Sigmoid colon (tissue), 7 donors: ENCODE measurements around the gene ROBO4. TPM values are rescaled to one million over a fixed set of nuclear protein-coding genes. Genes with fewer than 3 reads are reported as not detected.

Experiments
- DNase-seq: peaks from one replicate; pipeline ENCODE4 v3.0.0-alpha.2; 2019
- H3K27ac ChIP-seq, 4 donors: fragments of 200-600 bp; sonication (generic); one replicate each; pipeline ENCODE4 v1.5.1; 2016 to 2019; ENCODE audit warnings: mild to moderate bottlenecking in 1 of 4
- H3K27me3 ChIP-seq, 3 donors: fragments of 200-600 bp; sonication (generic); one replicate each; pipeline ENCODE4 v1.5.1; 2019; ENCODE audit warnings: mild to moderate bottlenecking in 1 of 3
- H3K36me3 ChIP-seq, 4 donors: fragments of 200-600 bp; sonication (generic); one replicate each; pipeline ENCODE4 v1.5.1; 2016 to 2019
- H3K4me1 ChIP-seq, 4 donors: fragments of 200-600 bp; sonication (generic); one replicate each; pipeline ENCODE4 v1.5.1; 2017 to 2019
- H3K4me3 ChIP-seq, 4 donors: fragments of 200-600 bp; sonication (generic); one replicate each; pipeline ENCODE4 v1.5.1; 2017 to 2019; ENCODE audit warnings: mild to moderate bottlenecking in 2 of 4, moderate library complexity in 1 of 4
- H3K9me3 ChIP-seq, 4 donors: fragments of 200-600 bp in 3 of 4; sonication (generic) in 3 of 4; one replicate each; pipeline versions ENCODE4 v1.5.1 to v1.6.1; 2013 to 2019
- EP300 ChIP-seq, 4 donors: sonication (generic); formaldehyde crosslinking; IDR thresholded peaks; one replicate each; pipeline ENCODE4 v1.6.1; 2017; ENCODE audit warnings: antibody characterized with exemption in 4 of 4
- POLR2A ChIP-seq, 2 donors: fragments of 450-650 bp; IDR thresholded peaks; one replicate each; pipeline ENCODE4 v1.6.1; 2016; ENCODE audit warnings: antibody characterized with exemption in 2 of 2, mild to moderate bottlenecking in 2 of 2, moderate library complexity in 2 of 2
- POLR2AphosphoS5 ChIP-seq, 4 donors: sonication (generic); formaldehyde crosslinking; IDR thresholded peaks; one replicate each; pipeline ENCODE4 v1.6.1; 2017; ENCODE audit warnings: antibody characterized with exemption in 4 of 4
- WGBS, 2 donors: extraction: QIAGEN DNeasy Blood & Tissue Kit; methylation state at CpG; one replicate each; pipeline ENCODE4 v1.1.7; 2013; 5-methylcytosine and 5-hydroxymethylcytosine counted together
- intact Hi-C: fragments of 100-400 bp; cut with DNase I; formaldehyde crosslinking; loops from one replicate; pipeline ENCODE4 v1.15.1; 2023
- polyA plus RNA-seq, 3 donors: library from polyadenylated mRNA; stranded (reverse); fragments of 200-250 nt; gene quantifications; one replicate each; pipeline ENCODE4 v1.2.3, GENCODE V29; 2013
- total RNA-seq, 4 donors: library from RNA; depleted of rRNA; stranded (reverse); fragments of >200 nt; gene quantifications; one replicate each; pipeline ENCODE4 v1.1.0, GENCODE V29; 2016
- TF ChIP-seq, protein P1 (sequence below), 4 experiments: fragments of 450-650 bp in 3 of 4; fragments of 200-600 bp in 1 of 4; IDR thresholded peaks; one replicate each; pipeline ENCODE4 v1.5.1; 2016 to 2019; ENCODE audit warnings: antibody characterized with exemption in 4 of 4, mild to moderate bottlenecking in 3 of 4, moderate library complexity in 2 of 4
- donor health status: healthy with polysubstance abuse.
- donor health status: Bipolar disorder and iron deficiency.
- donor health status: healthy.

Gene ROBO4
- total and polyA plus RNA-seq, 7 donors: 0.46 to 13.8 (median 8.1) TPM

DNA sequence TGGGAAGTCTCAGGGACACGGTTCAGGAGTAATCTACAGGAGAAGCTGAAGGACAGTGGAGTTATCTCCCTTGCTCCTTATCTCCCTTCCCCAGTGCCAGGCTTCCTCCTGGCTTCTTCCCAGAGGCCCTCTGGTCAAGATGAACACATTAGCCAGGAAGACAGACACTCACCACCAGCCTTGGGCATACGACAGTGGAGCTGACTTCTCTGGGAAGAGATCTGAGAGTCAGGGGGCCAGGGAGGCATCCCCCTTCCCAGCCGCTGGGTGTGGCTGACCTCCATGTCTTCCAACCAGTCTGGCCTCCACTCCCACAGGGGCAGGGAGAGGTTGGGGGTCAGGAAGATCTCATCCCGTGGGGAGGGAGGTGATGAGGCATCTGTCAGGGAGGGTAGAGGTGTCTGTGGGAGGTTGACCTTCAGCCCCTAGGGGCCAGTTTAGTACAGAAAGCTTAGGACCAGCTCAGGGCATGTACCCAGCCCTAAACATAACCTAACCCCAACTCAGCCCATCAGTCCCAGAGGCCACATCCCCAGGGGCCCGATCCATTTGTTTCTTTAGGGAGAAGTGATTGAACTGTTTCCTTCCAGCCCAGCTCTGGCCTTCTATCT lies 12.7 kb downstream of the ROBO4 start:
- WGBS, 2 donors: 80 to 89% methylated on average over 5 of the region's 5 CpGs
- H3K27ac ChIP-seq: no peak overlapping the region
- peaks cover 0 to 27% (median 9%) of the 10 kb centered on the region in 3 donors for H3K27me3 ChIP-seq
- TF ChIP-seq POLR2AphosphoS5 (IDR thresholded peaks at IDR 0.05) (no peak), EP300 (IDR thresholded peaks at IDR 0.05) (no peak), POLR2A (IDR thresholded peaks at IDR 0.05) (no peak)
- TF ChIP-seq, protein P1, sequence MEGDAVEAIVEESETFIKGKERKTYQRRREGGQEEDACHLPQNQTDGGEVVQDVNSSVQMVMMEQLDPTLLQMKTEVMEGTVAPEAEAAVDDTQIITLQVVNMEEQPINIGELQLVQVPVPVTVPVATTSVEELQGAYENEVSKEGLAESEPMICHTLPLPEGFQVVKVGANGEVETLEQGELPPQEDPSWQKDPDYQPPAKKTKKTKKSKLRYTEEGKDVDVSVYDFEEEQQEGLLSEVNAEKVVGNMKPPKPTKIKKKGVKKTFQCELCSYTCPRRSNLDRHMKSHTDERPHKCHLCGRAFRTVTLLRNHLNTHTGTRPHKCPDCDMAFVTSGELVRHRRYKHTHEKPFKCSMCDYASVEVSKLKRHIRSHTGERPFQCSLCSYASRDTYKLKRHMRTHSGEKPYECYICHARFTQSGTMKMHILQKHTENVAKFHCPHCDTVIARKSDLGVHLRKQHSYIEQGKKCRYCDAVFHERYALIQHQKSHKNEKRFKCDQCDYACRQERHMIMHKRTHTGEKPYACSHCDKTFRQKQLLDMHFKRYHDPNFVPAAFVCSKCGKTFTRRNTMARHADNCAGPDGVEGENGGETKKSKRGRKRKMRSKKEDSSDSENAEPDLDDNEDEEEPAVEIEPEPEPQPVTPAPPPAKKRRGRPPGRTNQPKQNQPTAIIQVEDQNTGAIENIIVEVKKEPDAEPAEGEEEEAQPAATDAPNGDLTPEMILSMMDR (IDR thresholded peaks at IDR 0.05): no peak
- H3K9me3 ChIP-seq: no peaks in the 10 kb centered on the region
- H3K36me3 ChIP-seq: no peaks in the 10 kb centered on the region
- no peak overlapping the region for H3K4me3 ChIP-seq
- peaks cover 0 to 4% (median 0%) of the 10 kb centered on the region in 4 donors for H3K4me1 ChIP-seq
- intact Hi-C loops: no loop called here
- DNase-seq: peak; percentile 48

DNA sequence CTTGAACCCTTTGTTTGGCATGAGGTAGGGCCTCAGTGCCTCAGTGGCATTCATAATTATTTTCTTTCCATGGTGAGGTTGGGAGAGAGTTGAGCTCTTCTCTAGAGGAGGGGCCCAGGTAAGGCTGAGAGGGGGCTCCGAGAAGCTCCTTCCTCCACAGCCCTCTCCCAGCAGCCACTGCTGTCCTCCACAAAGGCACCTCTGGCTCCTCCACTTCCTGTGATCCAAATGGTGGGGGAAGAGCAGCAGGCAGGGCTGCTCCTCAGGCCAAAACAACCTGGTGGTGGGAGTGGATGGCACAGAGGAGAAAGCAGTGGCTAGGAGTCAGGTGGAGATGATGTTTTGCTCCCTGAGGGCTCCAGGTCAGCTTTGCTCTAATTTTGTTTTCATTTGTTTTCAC lies 13.3 kb downstream of the ROBO4 start:
- TF ChIP-seq EP300 (IDR thresholded peaks at IDR 0.05) (no peak), POLR2A (IDR thresholded peaks at IDR 0.05) (no peak), POLR2AphosphoS5 (IDR thresholded peaks at IDR 0.05) (no peak)
- TF ChIP-seq, protein P1 (IDR thresholded peaks at IDR 0.05): no peak
- H3K4me3 ChIP-seq: no peak overlapping the region
- peak; percentile 22 for DNase-seq

DNA sequence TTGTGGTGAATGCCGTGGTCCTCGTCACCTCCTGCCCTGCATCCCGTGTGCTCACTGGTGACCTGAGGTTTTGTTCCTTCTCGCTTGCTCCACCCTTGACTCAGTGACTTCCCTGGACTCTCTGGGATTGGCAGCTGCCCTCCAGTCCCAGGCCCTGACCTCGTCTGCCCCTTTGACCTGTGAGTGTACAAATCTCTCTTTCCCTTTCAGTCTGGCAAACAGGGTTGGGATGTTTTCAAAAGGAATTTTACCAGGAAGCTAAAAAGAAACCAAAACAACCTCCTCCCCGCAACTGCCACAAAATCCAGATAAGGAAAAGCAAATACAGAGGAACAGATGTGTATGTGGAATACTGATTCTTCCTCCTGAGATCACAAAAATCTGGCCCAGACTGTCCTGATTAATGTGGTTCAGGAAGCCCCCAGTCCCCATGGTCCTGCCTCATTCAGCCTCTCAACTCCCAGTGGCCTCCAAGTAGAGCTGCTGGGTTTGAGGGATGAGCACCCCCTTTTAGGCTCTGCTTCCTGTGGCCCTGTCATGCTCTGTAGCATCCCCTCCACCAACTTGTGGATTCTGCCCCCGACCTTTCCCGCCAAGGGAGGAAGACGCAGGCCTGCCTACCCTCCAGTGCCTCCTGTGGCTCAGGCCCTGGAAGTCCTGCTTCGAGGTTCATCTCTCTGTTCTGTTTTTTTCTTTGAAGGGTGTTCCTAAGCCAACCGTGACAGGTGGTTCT lies 15.2 kb downstream of the ROBO4 start:
- Histone ChIP-seq H3K27me3 (peaks cover 0 to 12% (median 9%) of the 10 kb centered on the region in 3 donors), H3K36me3 (no peaks in the 10 kb centered on the region), H3K4me1 (peaks cover 0 to 4% (median under 1%) of the 10 kb centered on the region in 4 donors), H3K27ac (peak overlapping the region in 1 of 4 donors; percentile 43), H3K4me3 (no peak overlapping the region), H3K9me3 (no peaks in the 10 kb centered on the region)
- whole genome bisulfite sequencing, 2 donors: 35 to 56% methylated on average over 11 of the region's 11 CpGs
- TF ChIP-seq EP300 (IDR thresholded peaks at IDR 0.05) (no peak), POLR2AphosphoS5 (IDR thresholded peaks at IDR 0.05) (no peak), POLR2A (IDR thresholded peaks at IDR 0.05) (no peak)
- TF ChIP-seq, protein P1 (IDR thresholded peaks at IDR 0.05): no peak
- DNase-seq: no peak
- intact Hi-C loops: no loop called here

More for the DNA sequence above, 13.3 kb downstream of the ROBO4 start:
- Histone ChIP-seq H3K4me1 (no peaks in the 10 kb centered on the region), H3K36me3 (no peaks in the 10 kb centered on the region), H3K9me3 (no peaks in the 10 kb centered on the region), H3K27me3 (peaks cover 0 to 27% (median 9%) of the 10 kb centered on the region in 3 donors), H3K27ac (no peak overlapping the region)
- intact Hi-C loops: no loop called here
- 87 to 92% methylated on average over 1 of the region's 1 CpG for WGBS, 2 donors

DNA sequence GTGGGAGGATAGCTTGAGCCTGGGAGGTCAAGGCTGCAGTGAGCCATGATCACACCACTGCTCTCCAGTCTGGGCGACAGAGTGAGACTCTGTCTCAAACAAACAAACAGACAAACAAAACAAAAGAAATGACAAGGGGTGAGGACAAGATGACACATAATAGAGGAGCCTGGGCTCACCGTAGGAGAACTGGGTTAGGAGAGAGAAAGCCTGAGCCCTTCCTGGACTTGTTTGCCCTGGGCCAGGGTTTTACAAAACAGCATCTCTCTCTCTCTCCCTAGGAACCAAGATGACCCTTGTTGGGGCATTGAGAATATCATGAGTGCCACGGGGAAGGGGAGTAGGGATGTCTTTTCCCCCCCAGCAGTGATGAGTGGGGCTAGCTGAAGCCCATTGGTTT lies 16.7 kb downstream of the ROBO4 start:
- WGBS, 2 donors: 87 to 90% methylated on average over 3 of the region's 3 CpGs
- H3K9me3 ChIP-seq: no peaks in the 10 kb centered on the region
- no peak for DNase-seq
- intact Hi-C loops: no loop called here
- TF ChIP-seq, protein P1 (IDR thresholded peaks at IDR 0.05): no peak
- TF ChIP-seq EP300 (IDR thresholded peaks at IDR 0.05): no peak
- no peaks in the 10 kb centered on the region for H3K36me3 ChIP-seq
- no peaks in the 10 kb centered on the region for H3K27me3 ChIP-seq
- H3K27ac ChIP-seq: no peak overlapping the region
- peaks cover 0 to 15% (median 10%) of the 10 kb centered on the region in 4 donors for H3K4me1 ChIP-seq
- H3K4me3 ChIP-seq: no peak overlapping the region
